Endothelial cell (in vitro differentiated cells): Measurements from ENCODE around the gene SH3RF3. TPM values are rescaled to one million over a fixed set of nuclear protein-coding genes. Genes with fewer than 3 reads are reported as not detected.

Source experiments
- DNase-seq: peaks from one replicate; pipeline ENCODE4 v3.0.0; 2021; ENCODE audit warnings: low spot score
- H3K27ac Mint-ChIP-seq: one replicate; pipeline ENCODE4 v1.8.0; 2021; ENCODE audit warnings: mixed read lengths, inconsistent platforms; ENCODE audit not compliant: unreplicated experiment
- H3K27me3 Mint-ChIP-seq: one replicate; pipeline ENCODE4 v1.8.0; 2021; ENCODE audit warnings: mild to moderate bottlenecking, moderate library complexity, mixed read lengths, inconsistent platforms; ENCODE audit not compliant: unreplicated experiment
- H3K36me3 Mint-ChIP-seq: one replicate; pipeline ENCODE4 v1.8.0; 2021; ENCODE audit warnings: mild to moderate bottlenecking, low read depth, mixed read lengths, inconsistent platforms; ENCODE audit not compliant: unreplicated experiment
- H3K4me1 Mint-ChIP-seq: one replicate; pipeline ENCODE4 v1.8.0; 2021; ENCODE audit warnings: mild to moderate bottlenecking, mixed read lengths, inconsistent platforms; ENCODE audit not compliant: unreplicated experiment
- H3K4me3 Mint-ChIP-seq: one replicate; pipeline ENCODE4 v1.8.0; 2021; ENCODE audit warnings: mild to moderate bottlenecking, mixed read lengths, inconsistent platforms; ENCODE audit not compliant: unreplicated experiment
- H3K9me3 Mint-ChIP-seq: one replicate; pipeline ENCODE4 v1.8.0; 2021; ENCODE audit warnings: mixed read lengths, inconsistent platforms; ENCODE audit not compliant: unreplicated experiment
- CTCF ChIP-seq: fragments of 200-600 bp; sonication (generic); IDR thresholded peaks from one replicate; pipeline ENCODE4 v1.5.0; 2021; ENCODE audit warnings: antibody characterized with exemption; ENCODE audit not compliant: unreplicated experiment
- total RNA-seq: library from RNA; stranded (reverse); fragmentation: NEBNext Ultra II Directional; extraction: Animal tissue kit (Norgen Biotek cat#: 25700); gene quantifications from one replicate; pipeline ENCODE4 v1.2.1, GENCODE V29; 2021; ENCODE audit not compliant: unreplicated experiment

The SH3RF3 gene
- total RNA-seq, 1 donor from 2014 or later = 12.8 TPM

GRCh38 chr2:109258905-109259540 is 130.0 kb downstream of the SH3RF3 start:
- Mint-ChIP-seq H3K4me1 (peaks cover 81% of the 10 kb centered on the region), H3K27ac (no peak overlapping the region), H3K36me3 (peaks cover 2% of the 10 kb centered on the region), H3K27me3 (peaks cover 4% of the 10 kb centered on the region), H3K9me3 (no peaks in the 10 kb centered on the region), H3K4me3 (no peak overlapping the region)
- TF ChIP-seq CTCF = no peak
- DNase-seq = no peak

- Mint-ChIP-seq H3K27ac (no peak overlapping the region), H3K27me3 (peaks cover 6% of the 10 kb centered on the region), H3K9me3 (no peaks in the 10 kb centered on the region), H3K4me3 (no peak overlapping the region), H3K4me1 (peaks cover 76% of the 10 kb centered on the region), H3K36me3 (peaks cover 2% of the 10 kb centered on the region)
- no peak for TF ChIP-seq CTCF
- DNase-seq = no peak
These were observed 130.7 kb downstream of the SH3RF3 start for GRCh38 chr2:109259671-109260070.

- no peak for TF ChIP-seq CTCF
- Mint-ChIP-seq H3K27me3 (peaks cover 6% of the 10 kb centered on the region), H3K4me3 (no peak overlapping the region), H3K9me3 (no peaks in the 10 kb centered on the region), H3K4me1 (peaks cover 76% of the 10 kb centered on the region), H3K27ac (no peak overlapping the region), H3K36me3 (peaks cover 2% of the 10 kb centered on the region)
- no peak for DNase-seq
These were observed 131.3 kb downstream of the SH3RF3 start for GRCh38 chr2:109260116-109260855.

GRCh38 chr2:109260886-109261700 is 132.1 kb downstream of the SH3RF3 start:
- H3K4me1 Mint-ChIP-seq = peaks cover 76% of the 10 kb centered on the region
- H3K27ac Mint-ChIP-seq = peak overlapping the region; percentile 16
- no peak for TF ChIP-seq CTCF
- H3K9me3 Mint-ChIP-seq = no peaks in the 10 kb centered on the region
- H3K27me3 Mint-ChIP-seq = peaks cover 9% of the 10 kb centered on the region
- DNase-seq = no peak
- peaks cover 6% of the 10 kb centered on the region for H3K36me3 Mint-ChIP-seq
- no peak overlapping the region for H3K4me3 Mint-ChIP-seq
